B cell (primary cell): ENCODE data around the gene WT1. TPM values are rescaled to one million over a fixed set of nuclear protein-coding genes. Genes with fewer than 3 reads are reported as not detected.
A peak's percentile ranks its signal among the peaks of the same experiment; 100 is the strongest.

Experiments used
- ATAC-seq: fragments of 200-7000 bp; cut with Tn5 transposase; one replicate; pipeline ENCODE4 v1.10.0; 2021; ENCODE audit warnings: low read depth, mild to moderate bottlenecking, moderate number of reproducible peaks, moderate library complexity
- CTCF ChIA-PET: fragments of 350-600 bp; sonication (Branson Sonifier 250); formaldehyde crosslinking; loops from one replicate; lab custom pipeline; 2021; ENCODE audit warnings: antibody characterized with exemption, inconsistent platforms; lab: Charles Lee
- POLR2A ChIA-PET: fragments of 350-600 bp; sonication (Branson Sonifier 250); formaldehyde crosslinking; loops from one replicate; lab custom pipeline; 2021; ENCODE audit warnings: antibody characterized with exemption; lab: Charles Lee
- DNase-seq: peaks from one replicate; pipeline ENCODE4 v3.0.0; 2013
- H2AFZ ChIP-seq: 2 replicates; pipeline ENCODE4 v1.6.1; 2012; ENCODE audit warnings: mild to moderate bottlenecking, low read depth, low read length; ENCODE audit not compliant: insufficient read depth, poor library complexity, severe bottlenecking
- H3K27ac ChIP-seq, 2 donors: 1 replicate in 1 of 2; 2 replicates in 1 of 2; pipeline ENCODE4 v1.5.1; 2012 to 2013; ENCODE audit warnings: low read length in 2 of 2, mild to moderate bottlenecking in 2 of 2, moderate library complexity in 1 of 2
- H3K27me3 ChIP-seq, 4 experiments: fragments of 200-600 bp in 1 of 4; sonication (generic) in 1 of 4; replicated peaks in 1 of 4; 1 replicate in 2 of 4; 2 replicates in 2 of 4; pipeline versions ENCODE4 v1.6.1 to v1.7.0; 2013 to 2016; ENCODE audit warnings: low read length in 3 of 4, mild to moderate bottlenecking in 2 of 4, mixed read lengths in 1 of 4, moderate library complexity in 1 of 4; ENCODE audit not compliant: insufficient read depth in 4 of 4, control insufficient read depth in 3 of 4; ENCODE audit errors: control extremely low read depth in 1 of 4
- H3K36me3 ChIP-seq, 2 experiments: replicated peaks in 1 of 2; 1 replicate in 1 of 2; 2 replicates in 1 of 2; pipeline versions ENCODE4 v1.6.1 to v1.7.1; 2013; ENCODE audit warnings: low read length in 1 of 2; ENCODE audit not compliant: insufficient read depth in 2 of 2, control insufficient read depth in 1 of 2; ENCODE audit errors: control extremely low read depth in 1 of 2, extremely low read depth in 1 of 2
- H3K4me1 ChIP-seq, 2 donors: fragments of 200-600 bp in 1 of 2; sonication (generic) in 1 of 2; 1 replicate in 1 of 2; 2 replicates in 1 of 2; pipeline versions ENCODE4 v1.5.1 to v1.6.1; 2013 to 2017; ENCODE audit warnings: low read length in 2 of 2; ENCODE audit not compliant: control insufficient read depth in 2 of 2, insufficient read depth in 2 of 2
- H3K4me2 ChIP-seq: replicated peaks from 2 replicates; pipeline ENCODE3; 2012; ENCODE audit warnings: mild to moderate bottlenecking, low read depth, low read length; ENCODE audit not compliant: poor library complexity, severe bottlenecking
- H3K4me3 ChIP-seq, 5 experiments: fragments of 200-600 bp in 1 of 5; sonication (generic) in 1 of 5; 1 replicate in 3 of 5; 2 replicates in 2 of 5; pipeline versions ENCODE4 v1.5.1 to v1.7.0; 2011 to 2016; ENCODE audit warnings: low read length in 4 of 5, mild to moderate bottlenecking in 4 of 5, low read depth in 2 of 5, control low read depth in 1 of 5, moderate library complexity in 1 of 5; ENCODE audit not compliant: insufficient read depth in 1 of 5; ENCODE audit errors: control extremely low read depth in 1 of 5, extremely low read depth in 1 of 5
- H3K79me2 ChIP-seq: fragments of 200-600 bp; sonication (generic); one replicate; pipeline ENCODE4 v1.6.0; 2016; ENCODE audit warnings: low read length; ENCODE audit not compliant: control insufficient read depth, insufficient read depth
- H3K9ac ChIP-seq: fragments of 200-600 bp; sonication (generic); 2 replicates; pipeline ENCODE4 v1.6.1; 2017; ENCODE audit warnings: mild to moderate bottlenecking, low read length, moderate library complexity
- H3K9me3 ChIP-seq, 3 donors: one replicate each; pipeline versions ENCODE4 v1.6.1 to v1.7.1; 2013; ENCODE audit warnings: low read length in 2 of 3; ENCODE audit not compliant: control insufficient read depth in 2 of 3, insufficient read depth in 1 of 3; ENCODE audit errors: control extremely low read depth in 1 of 3
- H4K20me1 ChIP-seq: 2 replicates; pipeline ENCODE4 v1.6.0; 2012; ENCODE audit warnings: mild to moderate bottlenecking, low read length; ENCODE audit not compliant: insufficient read depth, control insufficient read depth, poor library complexity, severe bottlenecking
- H3K27ac Mint-ChIP-seq: one replicate; pipeline ENCODE4 v1.8.0; 2021; ENCODE audit warnings: mixed read lengths
- H3K27me3 Mint-ChIP-seq: one replicate; pipeline ENCODE4 v1.8.0; 2021; ENCODE audit warnings: mixed read lengths
- H3K4me1 Mint-ChIP-seq: one replicate; pipeline ENCODE4 v1.8.0; 2021; ENCODE audit warnings: mixed read lengths
- H3K4me3 Mint-ChIP-seq: one replicate; pipeline ENCODE4 v1.8.0; 2021; ENCODE audit warnings: mixed read lengths
- H3K9me3 Mint-ChIP-seq: one replicate; pipeline ENCODE4 v1.8.0; 2022; ENCODE audit warnings: mixed read lengths; ENCODE audit not compliant: insufficient read depth
- EZH2 ChIP-seq: IDR thresholded peaks from 2 replicates; pipeline ENCODE4 v1.6.1; 2012; ENCODE audit warnings: borderline replicate concordance, low read depth, mild to moderate bottlenecking, moderate library complexity, low read length; ENCODE audit not compliant: insufficient read depth, poor library complexity, severe bottlenecking
- WGBS: methylation state at CpG from one replicate; pipeline ENCODE4 v1.1.5; 2013; ENCODE audit warnings: missing lambda C conversion rate; ENCODE audit not compliant: insufficient coverage; 5-methylcytosine and 5-hydroxymethylcytosine counted together
- intact Hi-C: fragments of 100-400 bp; cut with micrococcal nuclease; formaldehyde crosslinking; loops from one replicate; pipeline ENCODE4 v1.10.0; 2022
- polyA plus RNA-seq: library from polyadenylated mRNA; depleted of rRNA; stranded (reverse); fragments of >200 nt; gene quantifications from 2 replicates; pipeline ENCODE4 v1.2.3, GENCODE V29; 2012
- total RNA-seq, 2 donors: library from RNA; stranded (reverse); fragments of 120-200 nt in 1 of 2; gene quantifications; 1 replicate in 1 of 2; 2 replicates in 1 of 2; pipeline versions ENCODE4 v1.2.3 to v1.2.4, GENCODE V29; 2013 to 2022
- TF ChIP-seq, protein P1 (sequence below): fragments of 200-600 bp; IDR thresholded peaks from one replicate; pipeline ENCODE4 v1.8.0; 2022; ENCODE audit warnings: antibody characterized with exemption, mild to moderate bottlenecking

WT1 gene
- total and polyA plus RNA-seq, 2 donors (not counting 1 experiment from before 2014, with no cell fraction given), result not detected

DNA sequence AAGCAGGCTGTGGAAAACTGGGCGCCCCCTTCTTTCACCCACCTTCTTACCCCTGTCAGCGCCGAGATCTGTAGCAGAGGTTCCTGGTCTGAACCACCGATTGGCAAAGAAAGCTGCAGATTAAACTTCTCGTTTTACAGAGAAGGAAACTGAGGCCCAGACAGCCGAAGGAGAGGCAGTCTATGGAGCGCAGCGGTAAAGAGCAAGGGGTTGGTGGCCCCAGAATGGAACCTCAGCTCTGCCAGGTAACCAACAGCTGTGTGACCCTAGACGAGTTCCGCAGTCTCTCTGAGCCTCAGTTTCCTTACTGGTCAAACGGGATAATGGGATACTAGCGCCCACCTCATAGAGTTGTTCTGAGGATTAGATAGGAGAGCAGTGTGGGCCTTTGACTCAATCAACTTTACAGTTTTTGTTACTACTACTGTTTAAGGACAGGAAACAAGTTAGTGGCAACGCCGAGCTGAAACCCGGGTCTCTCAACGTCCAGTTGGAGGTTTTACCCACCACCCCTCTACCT lies 3.1 kb upstream of the WT1 start:
- ChIA-PET CTCF (no interaction called here), POLR2A (no interaction called here)
- no peak for ATAC-seq
- no peak overlapping the region for H3K27ac Mint-ChIP-seq
- 14% methylated on average over 9 of the region's 16 CpGs for WGBS
- peaks cover 19% of the 10 kb centered on the region in 2 donors for H3K4me1 ChIP-seq
- TF ChIP-seq, protein P1, sequence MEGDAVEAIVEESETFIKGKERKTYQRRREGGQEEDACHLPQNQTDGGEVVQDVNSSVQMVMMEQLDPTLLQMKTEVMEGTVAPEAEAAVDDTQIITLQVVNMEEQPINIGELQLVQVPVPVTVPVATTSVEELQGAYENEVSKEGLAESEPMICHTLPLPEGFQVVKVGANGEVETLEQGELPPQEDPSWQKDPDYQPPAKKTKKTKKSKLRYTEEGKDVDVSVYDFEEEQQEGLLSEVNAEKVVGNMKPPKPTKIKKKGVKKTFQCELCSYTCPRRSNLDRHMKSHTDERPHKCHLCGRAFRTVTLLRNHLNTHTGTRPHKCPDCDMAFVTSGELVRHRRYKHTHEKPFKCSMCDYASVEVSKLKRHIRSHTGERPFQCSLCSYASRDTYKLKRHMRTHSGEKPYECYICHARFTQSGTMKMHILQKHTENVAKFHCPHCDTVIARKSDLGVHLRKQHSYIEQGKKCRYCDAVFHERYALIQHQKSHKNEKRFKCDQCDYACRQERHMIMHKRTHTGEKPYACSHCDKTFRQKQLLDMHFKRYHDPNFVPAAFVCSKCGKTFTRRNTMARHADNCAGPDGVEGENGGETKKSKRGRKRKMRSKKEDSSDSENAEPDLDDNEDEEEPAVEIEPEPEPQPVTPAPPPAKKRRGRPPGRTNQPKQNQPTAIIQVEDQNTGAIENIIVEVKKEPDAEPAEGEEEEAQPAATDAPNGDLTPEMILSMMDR, result no peak
- TF ChIP-seq EZH2, result no peak
- H3K27ac ChIP-seq, result no peak overlapping the region
- H3K4me1 Mint-ChIP-seq, result peaks cover 19% of the 10 kb centered on the region
- no peaks in the 10 kb centered on the region for H3K79me2 ChIP-seq
- no peak overlapping the region for H3K4me3 ChIP-seq
- peaks cover 55% of the 10 kb centered on the region for H3K27me3 Mint-ChIP-seq
- H3K9ac ChIP-seq, result no peak overlapping the region
- peak overlapping the region; percentile 35 for H3K4me2 ChIP-seq
- no peaks in the 10 kb centered on the region for H4K20me1 ChIP-seq
- intact Hi-C loops, result no loop called here
- peaks cover 0 to 30% (median 0%) of the 10 kb centered on the region in 3 donors for H3K9me3 ChIP-seq
- peaks cover 0 to 66% (median 37%) of the 10 kb centered on the region in 4 experiments for H3K27me3 ChIP-seq
- H3K4me3 Mint-ChIP-seq, result no peak overlapping the region
- no peaks in the 10 kb centered on the region for H3K9me3 Mint-ChIP-seq
- no peak overlapping the region for H2AFZ ChIP-seq
- no peak for DNase-seq
- no peaks in the 10 kb centered on the region for H3K36me3 ChIP-seq

DNA sequence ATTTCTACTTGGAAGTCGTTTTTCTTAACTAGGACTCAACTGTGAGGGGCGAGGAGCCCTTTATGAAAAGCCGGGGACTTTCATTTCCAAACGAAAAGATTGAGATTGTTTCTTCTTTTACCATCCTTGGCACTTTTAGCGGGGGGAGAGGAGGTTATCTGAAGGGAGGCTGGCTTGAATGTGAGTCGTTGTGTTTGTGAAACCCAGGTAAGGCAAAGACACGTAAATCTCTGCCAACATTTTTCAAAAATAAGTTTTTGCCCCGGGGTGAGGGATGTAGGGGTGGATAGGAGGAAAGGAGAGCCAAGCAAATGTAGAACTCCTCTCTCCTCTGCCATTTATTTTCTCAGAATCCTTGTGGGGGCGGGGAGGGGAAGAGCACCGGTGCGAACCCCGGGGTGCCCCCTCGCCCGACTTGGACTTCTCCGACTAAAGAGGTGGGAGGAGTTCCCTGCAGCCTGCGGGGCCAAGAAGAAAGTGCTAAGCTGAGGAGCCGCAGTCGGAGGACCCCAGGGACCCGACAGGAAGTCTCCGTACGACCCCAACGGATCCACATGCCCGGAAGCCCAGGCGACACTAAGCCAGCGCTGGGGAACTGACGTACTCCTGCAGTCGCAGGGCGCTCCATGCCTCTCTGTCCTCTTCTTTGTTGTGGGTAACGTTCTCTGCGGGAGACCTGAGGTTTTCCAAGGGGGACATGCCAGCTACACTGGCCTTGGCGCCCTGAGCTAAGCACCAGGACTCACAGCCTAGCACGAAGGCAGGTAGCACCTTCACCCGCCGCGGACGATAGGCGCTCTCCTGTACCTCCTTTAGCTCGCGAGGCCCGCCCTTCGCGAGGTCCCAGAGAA lies 2.4 kb upstream of the WT1 start:
- peak overlapping the region; percentile 35 for H3K4me2 ChIP-seq
- TF ChIP-seq, protein P1, result no peak
- no peak for TF ChIP-seq EZH2
- intact Hi-C loops, result no loop called here
- H3K27me3 ChIP-seq, result peaks cover 0 to 72% (median 41%) of the 10 kb centered on the region in 4 experiments
- ATAC-seq (no peak), DNase-seq (no peak)
- Mint-ChIP-seq H3K27ac (no peak overlapping the region), H3K4me1 (peaks cover 24% of the 10 kb centered on the region), H3K27me3 (peaks cover 58% of the 10 kb centered on the region), H3K9me3 (no peaks in the 10 kb centered on the region), H3K4me3 (no peak overlapping the region)
- no peak overlapping the region for H2AFZ ChIP-seq
- H3K4me1 ChIP-seq, result peaks cover 19% of the 10 kb centered on the region in 2 donors
- POLR2A ChIA-PET, result no interaction called here
- no peak overlapping the region for H3K27ac ChIP-seq
- no peaks in the 10 kb centered on the region for H3K79me2 ChIP-seq
- H3K9ac ChIP-seq, result no peak overlapping the region
- 8% methylated on average over 34 of the region's 42 CpGs for WGBS
- CTCF ChIA-PET, result no interaction called here
- no peak overlapping the region for H3K4me3 ChIP-seq
- no peaks in the 10 kb centered on the region for H4K20me1 ChIP-seq
- peaks cover 0 to 34% (median 0%) of the 10 kb centered on the region in 3 donors for H3K9me3 ChIP-seq
- H3K36me3 ChIP-seq, result no peaks in the 10 kb centered on the region
